Psoas muscle (tissue), 8 donors: Measurements from ENCODE around the gene PLEKHA6. TPM values are rescaled to one million over a fixed set of nuclear protein-coding genes. Genes with fewer than 3 reads are reported as not detected.

Experiments
- ATAC-seq, 4 donors: fragments of 200-7000 bp; cut with Tn5 transposase; one replicate each; pipeline ENCODE4 v1.9.1; 2020; ENCODE audit warnings: moderate library complexity in 3 of 4, mild to moderate bottlenecking in 2 of 4
- DNase-seq, 2 donors: peaks; one replicate each; pipeline ENCODE4 v3.0.0-alpha.2; 2020
- H3K27ac ChIP-seq: fragments of 200-600 bp; one replicate; pipeline ENCODE4 v1.8.0; 2022
- H3K27me3 ChIP-seq, 3 donors: fragments of 200-600 bp in 1 of 3; one replicate each; pipeline versions ENCODE4 v1.6.1 to v1.8.0; 2013 to 2022; ENCODE audit warnings: low read length in 2 of 3, mild to moderate bottlenecking in 2 of 3, moderate library complexity in 1 of 3; ENCODE audit not compliant: insufficient read depth in 3 of 3
- H3K36me3 ChIP-seq, 2 donors: fragments of 200-600 bp in 1 of 2; one replicate each; pipeline versions ENCODE4 v1.6.1 to v1.8.0; 2013 to 2022; ENCODE audit warnings: low read depth in 1 of 2, mild to moderate bottlenecking in 1 of 2, moderate library complexity in 1 of 2; ENCODE audit not compliant: insufficient read depth in 1 of 2
- H3K4me1 ChIP-seq: fragments of 200-600 bp; one replicate; pipeline ENCODE4 v1.8.0; 2022
- H3K4me3 ChIP-seq: fragments of 200-600 bp; one replicate; pipeline ENCODE4 v1.8.0; 2022; ENCODE audit warnings: mild to moderate bottlenecking
- H3K9me3 ChIP-seq: fragments of 200-600 bp; one replicate; pipeline ENCODE4 v1.8.0; 2022
- WGBS, 3 donors: extraction: QIAGEN DNeasy Blood & Tissue Kit; methylation state at CpG; one replicate each; pipeline versions ENCODE4 v1.1.6 to v1.1.7; 2013; 5-methylcytosine and 5-hydroxymethylcytosine counted together
- intact Hi-C, 2 donors: fragments of 100-400 bp; cut with DNase I; formaldehyde crosslinking; loops; one replicate each; pipeline versions ENCODE4 v1.11.0 to v1.14.2; 2022
- polyA plus RNA-seq, 3 donors: library from polyadenylated mRNA; stranded (reverse); fragments of 200-250 nt; gene quantifications; one replicate each; pipeline ENCODE4 v1.2.3, GENCODE V29; 2013
- total RNA-seq, 4 donors: library from RNA; stranded (reverse); fragmentation: NEBNext Ultra II Directional in 2 of 4; extraction: Animal tissue kit (Norgen Biotek cat#: 25700) in 2 of 4; gene quantifications; one replicate each; pipeline versions ENCODE4 v1.2.1 to v1.2.4, GENCODE V29; 2021 to 2023
- TF ChIP-seq, protein P1 (sequence below): fragments of 200-600 bp; IDR thresholded peaks from one replicate; pipeline ENCODE4 v1.8.0; 2022; ENCODE audit warnings: antibody characterized with exemption
- donor health status: healthy with polysubstance abuse.
- donor health status: DM: no; HTN: no; CAD: no; lungs with moderate emphysema.
- donor health status: Bipolar disorder and iron deficiency.
- donor health status: healthy.
- donor health status: DM: yes; HTN: yes; CAD: no.
- donor health status: DM: no; HTN: no; CAD: no.
- donor health status: DM: no; HTN: no; CAD: no.
- donor health status: DM: yes; HTN: yes; CAD: no.

PLEKHA6 gene
- total and polyA plus RNA-seq, 7 donors, result 0.92 to 7.1 (median 1.7) TPM

DNA sequence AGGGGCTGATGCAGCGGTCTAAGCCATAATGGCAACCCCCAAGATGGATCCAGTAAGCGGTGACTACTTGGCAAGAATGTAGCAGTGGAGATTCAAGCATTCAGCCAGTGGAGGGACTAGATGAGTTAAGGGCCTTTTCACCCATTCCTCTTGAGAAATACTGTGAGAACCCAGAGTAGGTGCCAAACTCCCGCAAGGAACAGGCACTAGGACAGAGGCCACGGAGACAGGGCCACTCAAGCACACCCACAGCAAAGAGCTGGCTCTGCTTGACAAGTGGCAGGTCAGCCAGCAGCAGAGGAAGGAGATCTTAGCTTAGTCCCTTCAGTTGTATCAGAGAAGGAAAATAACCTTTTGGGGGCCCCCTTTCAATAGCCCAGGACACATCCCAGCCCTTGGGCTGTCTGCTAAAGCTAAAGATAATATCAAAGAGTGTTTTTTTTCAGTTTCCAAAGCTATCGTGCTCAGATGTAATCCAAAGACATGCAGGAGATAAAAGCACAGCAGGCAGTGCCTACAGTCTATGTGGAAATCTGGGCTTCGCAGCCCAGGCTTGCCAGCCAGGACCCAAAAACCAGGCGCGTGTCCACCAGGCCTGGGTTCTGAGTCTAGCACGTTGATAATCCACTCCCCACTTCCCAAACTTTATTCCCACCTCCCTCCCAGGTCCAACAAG lies 83.9 kb downstream of the PLEKHA6 start:
- Histone ChIP-seq H3K9me3 (no peaks in the 10 kb centered on the region), H3K4me3 (no peak overlapping the region), H3K27ac (no peak overlapping the region), H3K36me3 (no peaks in the 10 kb centered on the region), H3K27me3 (peaks cover 0 to 9% (median 3%) of the 10 kb centered on the region in 3 donors), H3K4me1 (no peaks in the 10 kb centered on the region)
- ATAC-seq (peak in 1 of 4 donors; percentile 35), DNase-seq (no peak)
- 66 to 90% (median 70%) methylated on average over 9 of the region's 9 CpGs for WGBS, 3 donors
- TF ChIP-seq, protein P1, sequence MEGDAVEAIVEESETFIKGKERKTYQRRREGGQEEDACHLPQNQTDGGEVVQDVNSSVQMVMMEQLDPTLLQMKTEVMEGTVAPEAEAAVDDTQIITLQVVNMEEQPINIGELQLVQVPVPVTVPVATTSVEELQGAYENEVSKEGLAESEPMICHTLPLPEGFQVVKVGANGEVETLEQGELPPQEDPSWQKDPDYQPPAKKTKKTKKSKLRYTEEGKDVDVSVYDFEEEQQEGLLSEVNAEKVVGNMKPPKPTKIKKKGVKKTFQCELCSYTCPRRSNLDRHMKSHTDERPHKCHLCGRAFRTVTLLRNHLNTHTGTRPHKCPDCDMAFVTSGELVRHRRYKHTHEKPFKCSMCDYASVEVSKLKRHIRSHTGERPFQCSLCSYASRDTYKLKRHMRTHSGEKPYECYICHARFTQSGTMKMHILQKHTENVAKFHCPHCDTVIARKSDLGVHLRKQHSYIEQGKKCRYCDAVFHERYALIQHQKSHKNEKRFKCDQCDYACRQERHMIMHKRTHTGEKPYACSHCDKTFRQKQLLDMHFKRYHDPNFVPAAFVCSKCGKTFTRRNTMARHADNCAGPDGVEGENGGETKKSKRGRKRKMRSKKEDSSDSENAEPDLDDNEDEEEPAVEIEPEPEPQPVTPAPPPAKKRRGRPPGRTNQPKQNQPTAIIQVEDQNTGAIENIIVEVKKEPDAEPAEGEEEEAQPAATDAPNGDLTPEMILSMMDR, result no peak
- intact Hi-C loops, result no loop called here

DNA sequence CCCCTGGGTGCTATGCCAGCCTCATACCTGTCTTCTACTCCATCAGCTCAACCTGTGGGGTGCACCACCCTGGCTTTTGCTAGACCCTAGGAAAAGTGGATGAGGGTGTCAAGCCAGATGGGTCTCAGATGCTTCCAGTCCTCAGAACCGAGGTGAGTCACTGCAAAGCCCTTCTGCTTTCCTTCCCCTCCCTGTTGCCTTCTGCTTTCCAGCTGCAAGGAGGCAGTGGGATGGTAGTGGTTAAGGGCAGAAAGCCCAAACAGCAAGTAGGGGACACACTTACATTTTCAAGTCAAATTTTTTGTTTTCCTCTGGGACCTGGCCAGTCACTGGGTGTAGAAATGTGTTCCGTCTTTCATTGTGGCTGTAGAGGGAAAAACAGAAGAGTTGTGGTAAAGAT lies 85.3 kb downstream of the PLEKHA6 start:
- DNase-seq (no peak), ATAC-seq (no peak)
- Histone ChIP-seq H3K27me3 (peaks cover 0 to 7% (median 4%) of the 10 kb centered on the region in 3 donors), H3K4me1 (no peaks in the 10 kb centered on the region), H3K9me3 (no peaks in the 10 kb centered on the region), H3K27ac (no peak overlapping the region), H3K36me3 (no peaks in the 10 kb centered on the region), H3K4me3 (no peak overlapping the region)
- TF ChIP-seq, protein P1, result no peak
- intact Hi-C loops, result no loop called here
- 71 to 85% (median 81%) methylated on average over 2 of the region's 2 CpGs for WGBS, 3 donors

DNA sequence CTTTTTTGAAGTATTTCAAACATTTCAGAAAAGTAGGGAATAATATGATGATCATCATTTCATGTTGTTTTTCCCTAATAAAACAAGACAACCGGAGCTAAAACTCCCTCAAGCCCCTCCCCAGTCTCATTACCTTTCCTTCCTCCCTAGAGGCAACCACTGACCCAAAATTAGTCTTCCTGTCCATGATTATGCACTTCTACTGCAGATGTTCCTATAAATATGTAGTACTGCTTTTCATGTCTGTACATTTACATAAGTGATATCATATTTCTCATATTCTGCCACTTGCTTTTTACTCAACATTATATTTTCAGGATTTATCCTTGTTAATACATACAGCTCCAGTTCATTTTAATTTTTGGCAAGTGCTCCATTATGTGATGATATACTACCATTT lies 87.2 kb downstream of the PLEKHA6 start:
- H3K27me3 ChIP-seq, result peaks cover 0 to 7% (median 5%) of the 10 kb centered on the region in 3 donors
- 18 to 59% (median 38%) methylated on average over 1 of the region's 1 CpG for WGBS, 3 donors
- H3K27ac ChIP-seq, result no peak overlapping the region
- intact Hi-C loops, result no loop called here
- no peak overlapping the region for H3K4me3 ChIP-seq
- H3K36me3 ChIP-seq, result no peaks in the 10 kb centered on the region
- no peaks in the 10 kb centered on the region for H3K4me1 ChIP-seq
- ATAC-seq (no peak), DNase-seq (no peak)
- H3K9me3 ChIP-seq, result no peaks in the 10 kb centered on the region
- TF ChIP-seq, protein P1, result no peak

DNA sequence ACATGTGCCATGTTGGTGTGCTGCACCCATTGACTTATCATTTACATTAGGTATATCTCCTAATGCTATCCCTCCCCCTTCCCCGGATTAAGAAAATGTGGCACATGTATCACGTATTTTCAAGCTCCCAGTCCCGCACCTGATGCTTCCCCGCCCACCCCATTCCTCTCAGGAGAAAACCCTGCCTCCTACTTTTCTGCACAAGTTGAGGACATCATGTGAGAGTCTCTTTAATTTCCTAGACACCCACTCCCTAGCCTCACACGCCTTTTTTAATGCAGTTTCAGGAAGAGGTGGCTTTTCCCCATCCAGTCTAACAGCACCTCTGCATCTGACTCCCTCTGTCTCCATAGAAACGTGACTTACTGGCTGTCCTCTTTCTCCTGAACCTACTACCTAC lies 87.8 kb downstream of the PLEKHA6 start:
- Histone ChIP-seq H3K27me3 (peaks cover 0 to 7% (median 5%) of the 10 kb centered on the region in 3 donors), H3K9me3 (no peaks in the 10 kb centered on the region), H3K27ac (no peak overlapping the region), H3K36me3 (no peaks in the 10 kb centered on the region), H3K4me3 (no peak overlapping the region), H3K4me1 (no peaks in the 10 kb centered on the region)
- TF ChIP-seq, protein P1, result no peak
- DNase-seq (no peak), ATAC-seq (no peak)
- 79 to 85% (median 81%) methylated on average over 6 of the region's 6 CpGs for WGBS, 3 donors
- intact Hi-C loops, result no loop called here

DNA sequence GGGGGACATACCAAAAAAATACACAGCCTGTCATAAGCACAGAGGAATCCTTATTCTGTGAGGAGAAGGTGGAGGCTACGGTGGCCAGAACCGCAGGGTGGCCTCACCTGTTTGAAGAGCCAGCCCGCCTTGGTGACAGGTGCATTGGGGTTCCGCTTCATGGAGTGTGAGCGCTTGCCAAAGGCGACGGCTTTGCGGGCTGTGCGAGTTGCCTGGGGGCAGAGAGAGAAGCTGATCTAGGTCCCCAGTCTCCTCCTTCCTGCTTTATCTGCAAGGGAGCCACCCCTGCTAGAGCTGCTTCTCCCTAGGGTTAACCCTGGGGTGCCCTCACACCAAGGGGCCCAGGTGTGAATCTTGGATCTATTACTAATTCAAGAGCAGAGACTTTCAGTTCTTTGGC lies 91.6 kb downstream of the PLEKHA6 start:
- ATAC-seq, result no peak
- intact Hi-C loops, result no loop called here

More for the DNA sequence above, 91.6 kb downstream of the PLEKHA6 start:
- Histone ChIP-seq H3K27me3 (peaks cover 0 to 7% (median 2%) of the 10 kb centered on the region in 3 donors), H3K36me3 (no peaks in the 10 kb centered on the region), H3K9me3 (no peaks in the 10 kb centered on the region), H3K4me3 (no peak overlapping the region), H3K4me1 (no peaks in the 10 kb centered on the region), H3K27ac (no peak overlapping the region)
- TF ChIP-seq, protein P1, result no peak
- WGBS, 3 donors, result 46 to 54% (median 53%) methylated on average over 9 of the region's 9 CpGs
- no peak for DNase-seq
